GM19372 (cell line): Measurements from ENCODE around the gene STC2.

ENCODE experiments used
- ATAC-seq: cut with Tn5 transposase; IDR thresholded peaks from one replicate; pipeline ENCODE4 v1.9.1; 2021; ENCODE audit warnings: mild to moderate bottlenecking, low read depth, moderate library complexity; ENCODE audit not compliant: unreplicated experiment

Gene STC2

DNA sequence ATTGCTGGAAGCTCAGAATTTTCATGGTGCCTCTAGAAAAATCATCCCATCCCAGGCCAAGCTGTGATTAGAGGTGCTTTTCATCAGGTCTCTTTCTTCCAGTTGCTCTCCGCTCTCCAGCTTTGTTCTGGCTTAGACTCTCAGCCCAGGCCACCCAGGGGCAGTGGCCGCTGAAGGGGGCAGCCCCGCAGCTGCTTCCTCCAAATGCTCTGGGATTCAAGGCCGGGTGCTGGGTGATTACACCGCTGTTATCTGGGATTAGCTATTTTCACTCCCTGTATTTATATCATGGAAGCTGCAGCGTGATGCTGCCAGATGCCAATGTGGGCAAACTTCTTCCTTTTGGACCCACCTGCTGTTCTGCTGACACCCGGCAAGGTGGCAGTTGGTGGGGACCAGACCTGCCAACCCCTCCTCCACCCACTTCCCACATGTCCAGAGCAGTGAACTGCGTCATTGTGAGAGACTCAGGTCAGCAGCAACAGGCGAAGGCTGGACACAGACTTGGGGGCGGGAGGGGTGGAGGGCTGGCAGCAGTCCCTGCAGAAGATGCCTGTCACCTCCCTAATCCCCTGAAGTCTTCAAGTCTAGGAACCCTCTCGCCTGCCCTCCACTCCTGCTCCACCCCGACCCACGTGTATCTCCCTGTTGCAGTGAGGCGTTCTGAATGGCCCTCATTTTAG lies 59.3 kb downstream of the STC2 start:
- no peak for ATAC-seq

GRCh38 chr5:173265433-173265832 lies 62.8 kb downstream of the STC2 start:
- ATAC-seq: no peak
